GM19193 (cell line): ENCODE data around the gene PCMT1.

Experiments used
- POLR2A ChIP-seq: IDR thresholded peaks from 4 replicates; pipeline ENCODE4 v1.6.1; 2011; ENCODE audit not compliant: insufficient read depth, insufficient read length; ENCODE audit errors: extremely low read depth

Gene PCMT1

DNA sequence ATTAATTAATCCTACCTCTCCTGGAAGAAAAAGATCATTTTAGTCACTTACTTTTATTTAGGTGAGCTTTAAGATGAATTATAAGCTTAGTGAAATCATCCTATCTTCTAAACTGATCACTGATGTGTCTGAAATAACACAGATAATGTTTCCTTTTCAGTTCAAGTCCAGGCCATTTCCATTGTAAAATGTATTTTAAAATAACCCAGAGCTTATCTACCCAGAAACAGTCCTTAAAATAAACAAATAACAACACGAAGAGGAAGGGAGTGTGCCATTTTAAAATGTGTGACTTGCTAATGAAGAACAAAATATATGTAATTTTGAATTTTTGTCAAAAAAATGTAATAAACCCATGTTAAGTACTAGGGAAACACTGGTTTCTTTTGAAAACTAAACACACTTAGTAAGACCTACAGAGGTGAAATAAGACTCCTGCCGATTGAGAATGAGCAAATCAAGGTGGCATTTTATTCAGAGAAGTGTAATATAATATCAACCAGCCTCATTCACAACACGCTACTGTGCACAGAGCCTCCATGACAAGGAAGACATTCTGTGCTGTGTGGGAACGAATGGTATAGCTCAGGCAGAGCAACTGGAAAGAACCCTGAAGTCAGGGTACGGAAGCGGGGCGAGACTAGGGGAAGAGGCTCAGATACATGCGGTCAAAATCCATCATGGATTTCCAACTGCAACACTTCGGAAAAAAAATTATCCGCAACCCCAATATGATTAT is 106.9 kb downstream of the PCMT1 start:
- TF ChIP-seq POLR2A: no peak

DNA sequence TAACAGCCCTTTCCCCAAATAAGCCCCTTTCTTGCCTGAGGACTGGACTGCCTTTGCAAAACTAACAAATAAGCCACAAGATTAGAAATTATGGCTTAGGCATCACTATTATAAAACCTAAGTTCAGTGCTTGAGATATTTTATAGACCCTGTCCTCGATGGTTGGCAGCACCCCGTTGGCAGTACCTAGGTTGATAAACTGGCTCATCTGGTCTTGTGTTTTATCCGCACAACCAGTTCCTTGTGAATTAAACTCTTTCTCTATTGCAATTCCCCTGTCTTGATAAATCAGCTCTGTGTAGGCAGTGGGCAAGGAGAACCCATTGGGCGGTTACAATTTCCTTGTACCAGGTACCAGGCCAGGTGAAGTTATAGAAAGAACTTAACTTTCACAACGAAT is 108.0 kb downstream of the PCMT1 start:
- TF ChIP-seq POLR2A: no peak

DNA sequence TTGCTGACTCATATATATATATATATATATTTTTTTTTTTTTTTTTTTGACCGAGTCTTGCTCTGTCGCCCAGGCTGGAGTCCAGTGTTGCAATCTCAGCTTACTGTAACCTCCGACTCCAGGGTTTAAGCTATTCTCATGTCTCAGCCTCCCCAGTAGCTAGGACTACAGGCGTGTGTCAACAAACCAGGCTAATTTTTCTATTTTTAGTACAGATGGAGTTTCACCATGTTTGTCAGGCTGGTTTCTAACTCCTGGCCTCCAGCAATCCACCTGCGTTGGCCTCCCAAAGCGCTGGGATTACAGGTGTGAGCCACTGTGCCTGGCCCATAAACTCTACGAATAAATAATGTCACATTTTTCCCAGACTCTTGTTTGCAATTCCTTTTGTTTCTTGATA is 109.8 kb downstream of the PCMT1 start:
- no peak for TF ChIP-seq POLR2A

DNA sequence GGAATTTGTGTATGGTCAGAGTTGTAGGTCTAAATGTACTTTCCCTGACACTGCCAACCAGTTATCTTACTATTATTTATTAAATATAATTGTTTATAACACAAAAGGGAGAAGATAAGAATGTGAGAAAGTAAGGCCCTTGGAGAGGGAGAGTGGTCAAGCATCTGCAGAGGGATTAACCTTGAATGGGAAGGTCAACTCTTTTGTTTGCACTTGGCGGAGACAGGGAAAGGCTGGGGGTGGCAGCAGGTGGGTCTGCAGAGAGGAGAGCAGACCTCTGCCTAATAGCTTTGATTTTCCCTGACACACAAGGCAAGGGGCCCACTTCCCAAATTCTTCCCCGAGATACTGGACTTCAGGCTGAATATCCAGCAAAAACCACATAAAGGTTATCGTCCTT is 110.4 kb downstream of the PCMT1 start:
- no peak for TF ChIP-seq POLR2A

DNA sequence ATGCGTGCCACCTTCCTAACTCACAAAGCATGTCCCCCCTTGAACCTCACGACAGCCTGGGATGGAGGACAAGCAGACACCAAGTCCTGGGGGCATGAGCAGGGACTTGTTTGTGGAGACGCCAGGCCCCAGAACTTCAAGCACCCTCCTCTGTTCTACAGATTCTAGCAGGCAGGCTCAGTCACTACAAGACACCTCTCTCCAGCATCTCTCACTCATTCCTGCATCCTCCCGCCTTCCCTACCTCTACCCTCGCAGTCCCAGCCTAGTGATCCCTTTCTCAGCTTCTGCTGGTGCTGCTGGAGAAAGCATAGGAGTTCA is 110.9 kb downstream of the PCMT1 start:
- TF ChIP-seq POLR2A: no peak
